ENCODE measurements around the gene DLGAP1.
"Not testable (repeated sequence)": the region's sequence is repeated elsewhere in the genome, so short reads cannot be mapped to it uniquely, and the experiment has no call there.

Gene DLGAP1

GRCh38 chr18:4385876-4386275 is 69.2 kb downstream of the DLGAP1 start:
- DNase-seq (ENCODE audit: low spot score), result no peak

- no peak for DNase-seq (ENCODE audit: low spot score)
Observed at GRCh38 chr18:4384932-4385331, 70.2 kb downstream of the DLGAP1 start.

- DNase-seq (ENCODE audit: low spot score), result no peak
Observed at GRCh38 chr18:4374564-4374963, 80.5 kb downstream of the DLGAP1 start.

GRCh38 chr18:4369705-4370104 is 85.4 kb downstream of the DLGAP1 start:
- DNase-seq (ENCODE audit: low spot score), result no peak

GRCh38 chr18:4360221-4360715 is 94.8 kb downstream of the DLGAP1 start:
- DNase-seq (ENCODE audit: low spot score), result no peak

GRCh38 chr18:4358618-4359017 is 96.5 kb downstream of the DLGAP1 start:
- no peak for DNase-seq (ENCODE audit: low spot score)

GRCh38 chr18:4357579-4357978 is 97.5 kb downstream of the DLGAP1 start:
- no peak for DNase-seq (ENCODE audit: low spot score)

- DNase-seq (ENCODE audit: low spot score), result no peak
Observed at GRCh38 chr18:4356929-4357328, 98.2 kb downstream of the DLGAP1 start.

- no peak for DNase-seq (ENCODE audit: low spot score)
Observed at GRCh38 chr18:4353853-4354418, 101.2 kb downstream of the DLGAP1 start.

GRCh38 chr18:4352746-4353551 is 102.2 kb downstream of the DLGAP1 start:
- DNase-seq (ENCODE audit: low spot score), result no peak

- no peak for DNase-seq (ENCODE audit: low spot score)
Observed at GRCh38 chr18:4351005-4351404, 104.1 kb downstream of the DLGAP1 start.

- DNase-seq (ENCODE audit: low spot score), result no peak
Observed at GRCh38 chr18:4335386-4335785, 119.7 kb downstream of the DLGAP1 start.

GRCh38 chr18:4333043-4333442 is 122.1 kb downstream of the DLGAP1 start:
- no peak for DNase-seq (ENCODE audit: low spot score)

GRCh38 chr18:4319738-4320677 is 135.1 kb downstream of the DLGAP1 start:
- no peak for DNase-seq (ENCODE audit: low spot score)

GRCh38 chr18:4318311-4318710 is 136.8 kb downstream of the DLGAP1 start:
- DNase-seq (ENCODE audit: low spot score), result no peak

GRCh38 chr18:4311945-4312344 is 143.2 kb downstream of the DLGAP1 start:
- DNase-seq (ENCODE audit: low spot score), result not testable (repeated sequence)

GRCh38 chr18:4311136-4311535 is 144.0 kb downstream of the DLGAP1 start:
- no peak for DNase-seq (ENCODE audit: low spot score)

GRCh38 chr18:4309227-4309626 is 145.9 kb downstream of the DLGAP1 start:
- no peak for DNase-seq (ENCODE audit: low spot score)

- no peak for DNase-seq (ENCODE audit: low spot score)
Observed at GRCh38 chr18:4308576-4308975, 146.5 kb downstream of the DLGAP1 start.

- DNase-seq (ENCODE audit: low spot score), result no peak
Observed at GRCh38 chr18:4299395-4299794, 155.7 kb downstream of the DLGAP1 start.

GRCh38 chr18:4293337-4293736 is 161.8 kb downstream of the DLGAP1 start:
- DNase-seq (ENCODE audit: low spot score), result no peak

GRCh38 chr18:4292696-4293095 is 162.4 kb downstream of the DLGAP1 start:
- DNase-seq (ENCODE audit: low spot score), result no peak
